SK-N-SH treated with all-trans-retinoic acid at 6 μM for 48 hours (cell line): ENCODE data around the gene MED16.

Experiments used
- ARNTL ChIP-seq: fragments of 450-650 bp; formaldehyde crosslinking; IDR thresholded peaks from 2 replicates; pipeline ENCODE4 v1.5.0; 2020; ENCODE audit warnings: low read depth, mild to moderate bottlenecking, moderate library complexity, borderline replicate concordance
- CREB5 ChIP-seq: fragments of 250-450 bp; sonication (Bioruptor Pico); IDR thresholded peaks from 2 replicates; pipeline ENCODE4 v1.5.1; 2020; ENCODE audit warnings: low read depth, mild to moderate bottlenecking, moderate library complexity
- CSRNP3 ChIP-seq: fragments of 250-450 bp; sonication (Bioruptor Pico); IDR thresholded peaks from 2 replicates; pipeline ENCODE4 v1.5.1; 2021; ENCODE audit warnings: mild to moderate bottlenecking, moderate library complexity
- GLIS3 ChIP-seq: fragments of 250-450 bp; sonication (Bioruptor Pico); IDR thresholded peaks from 2 replicates; pipeline ENCODE4 v1.5.0; 2020; ENCODE audit warnings: mild to moderate bottlenecking, moderate library complexity
- ISL1 ChIP-seq: fragments of 250-450 bp; sonication (Bioruptor Pico); IDR thresholded peaks from 2 replicates; pipeline ENCODE4 v2.1.2; 2022; ENCODE audit warnings: mild to moderate bottlenecking, moderate library complexity
- OSR1 ChIP-seq: fragments of 250-450 bp; sonication (Bioruptor Pico); IDR thresholded peaks from 2 replicates; pipeline ENCODE4 v1.8.0; 2022; ENCODE audit warnings: moderate library complexity, mild to moderate bottlenecking, inconsistent platforms
- PATZ1 ChIP-seq: fragments of 250-450 bp; sonication (Bioruptor Pico); IDR thresholded peaks from 2 replicates; pipeline ENCODE4 v1.8.0; 2020; ENCODE audit warnings: mild to moderate bottlenecking, moderate library complexity, borderline replicate concordance
- RARB ChIP-seq: fragments of 250-450 bp; sonication (Bioruptor Pico); IDR thresholded peaks from 2 replicates; pipeline ENCODE4 v1.8.0; 2021; ENCODE audit warnings: mild to moderate bottlenecking, moderate library complexity
- SNAI2 ChIP-seq: fragments of 250-450 bp; sonication (Bioruptor Pico); IDR thresholded peaks from 2 replicates; pipeline ENCODE4 v1.5.0; 2020; ENCODE audit warnings: mild to moderate bottlenecking, moderate library complexity
- TCF4 ChIP-seq: fragments of 250-450 bp; sonication (Bioruptor Pico); IDR thresholded peaks from 2 replicates; pipeline ENCODE4 v1.8.0; 2021; ENCODE audit warnings: mild to moderate bottlenecking, moderate library complexity, borderline replicate concordance
- TOX ChIP-seq: fragments of 250-450 bp; sonication (Bioruptor Pico); IDR thresholded peaks from 2 replicates; pipeline ENCODE4 v1.8.0; 2021; ENCODE audit warnings: mild to moderate bottlenecking, moderate library complexity, borderline replicate concordance
- ZC3H10 ChIP-seq: fragments of 250-450 bp; sonication (Bioruptor Pico); IDR thresholded peaks from 2 replicates; pipeline ENCODE4 v1.5.1; 2021; ENCODE audit warnings: mild to moderate bottlenecking, moderate library complexity
- ZFP30 ChIP-seq: fragments of 450-650 bp; formaldehyde crosslinking; IDR thresholded peaks from 2 replicates; pipeline ENCODE4 v1.5.0; 2022; ENCODE audit warnings: mild to moderate bottlenecking, moderate library complexity
- ZNF70 ChIP-seq: fragments of 450-650 bp; formaldehyde crosslinking; IDR thresholded peaks from 2 replicates; pipeline ENCODE4 v1.5.0; 2020; ENCODE audit warnings: mild to moderate bottlenecking, moderate library complexity

- TF ChIP-seq ZC3H10 (CRISPR knock-in tag) (no peak), TOX (CRISPR knock-in tag) (no peak), CSRNP3 (CRISPR knock-in tag) (no peak), RARB (CRISPR knock-in tag) (no peak), OSR1 (CRISPR knock-in tag) (no peak), ISL1 (CRISPR knock-in tag) (no peak), ZNF70 (CRISPR knock-in tag) (no peak), TCF4 (CRISPR knock-in tag) (no peak), PATZ1 (CRISPR knock-in tag) (no peak), ZFP30 (CRISPR knock-in tag) (no peak), CREB5 (no peak), SNAI2 (CRISPR knock-in tag) (no peak), GLIS3 (CRISPR knock-in tag) (no peak), ARNTL (CRISPR knock-in tag) (no peak)
Observed at GRCh38 chr19:918152-918437, 25.1 kb upstream of the MED16 start.
